GM19193 (cell line): ENCODE data around the gene RNLS.

Experiments used
- POLR2A ChIP-seq: IDR thresholded peaks from 4 replicates; pipeline ENCODE4 v1.6.1; 2011; ENCODE audit not compliant: insufficient read depth, insufficient read length; ENCODE audit errors: extremely low read depth

The RNLS gene

GRCh38 chr10:88582411-88582805 lies 710 bp downstream of the RNLS start:
- TF ChIP-seq POLR2A: no peak

- TF ChIP-seq POLR2A: no peak
These were observed 18.0 kb downstream of the RNLS start for GRCh38 chr10:88565072-88565471.

GRCh38 chr10:88562152-88562551 lies 21.0 kb downstream of the RNLS start:
- no peak for TF ChIP-seq POLR2A

GRCh38 chr10:88557658-88558057 lies 25.5 kb downstream of the RNLS start:
- no peak for TF ChIP-seq POLR2A

- no peak for TF ChIP-seq POLR2A
These were observed 25.9 kb downstream of the RNLS start for GRCh38 chr10:88557256-88557655.

- no peak for TF ChIP-seq POLR2A
These were observed 27.8 kb downstream of the RNLS start for GRCh38 chr10:88555190-88555908.

- TF ChIP-seq POLR2A: no peak
These were observed 29.9 kb downstream of the RNLS start for GRCh38 chr10:88553116-88553752.

GRCh38 chr10:88551246-88551645 lies 31.9 kb downstream of the RNLS start:
- no peak for TF ChIP-seq POLR2A

- TF ChIP-seq POLR2A: no peak
These were observed 36.6 kb downstream of the RNLS start for GRCh38 chr10:88546497-88546896.

GRCh38 chr10:88545359-88545758 lies 37.8 kb downstream of the RNLS start:
- TF ChIP-seq POLR2A: no peak

GRCh38 chr10:88544140-88544870 lies 38.8 kb downstream of the RNLS start:
- TF ChIP-seq POLR2A: no peak

- TF ChIP-seq POLR2A: no peak
These were observed 40.6 kb downstream of the RNLS start for GRCh38 chr10:88542522-88542921.

- TF ChIP-seq POLR2A: no peak
These were observed 41.9 kb downstream of the RNLS start for GRCh38 chr10:88541116-88541626.

GRCh38 chr10:88540351-88540750 lies 42.8 kb downstream of the RNLS start:
- TF ChIP-seq POLR2A: no peak

GRCh38 chr10:88538048-88538447 lies 45.1 kb downstream of the RNLS start:
- TF ChIP-seq POLR2A: no peak

- no peak for TF ChIP-seq POLR2A
These were observed 45.8 kb downstream of the RNLS start for GRCh38 chr10:88537322-88537721.

GRCh38 chr10:88536437-88536836 lies 46.7 kb downstream of the RNLS start:
- no peak for TF ChIP-seq POLR2A
